NT2/D1 (cell line): ENCODE measurements around the gene ITPK1.
"Not testable (repeated sequence)": the region's sequence is repeated elsewhere in the genome, so short reads cannot be mapped to it uniquely, and the experiment has no call there.

Experiments used
- DNase-seq: peaks from one replicate; pipeline ENCODE4 v3.0.0-alpha.2; 2011; ENCODE audit warnings: low read depth, low spot score
- H3K27me3 ChIP-seq: 2 replicates; pipeline ENCODE4 v1.6.0; 2011; ENCODE audit warnings: mild to moderate bottlenecking; ENCODE audit not compliant: insufficient read length, insufficient read depth
- H3K36me3 ChIP-seq: 2 replicates; pipeline ENCODE4 v1.6.1; 2011; ENCODE audit warnings: mild to moderate bottlenecking, low read length, mixed read lengths; ENCODE audit not compliant: insufficient read depth, insufficient read length
- H3K4me1 ChIP-seq: 2 replicates; pipeline ENCODE4 v1.5.1; 2011; ENCODE audit not compliant: insufficient read depth, insufficient read length
- H3K4me3 ChIP-seq: 2 replicates; pipeline ENCODE4 v1.5.1; 2011; ENCODE audit warnings: low read depth; ENCODE audit not compliant: insufficient read length
- H3K9ac ChIP-seq: 2 replicates; pipeline ENCODE4 v1.6.0; 2011; ENCODE audit warnings: low read depth; ENCODE audit not compliant: insufficient read length
- H3K9me3 ChIP-seq: 2 replicates; pipeline ENCODE4 v1.5.1; 2011; ENCODE audit warnings: mild to moderate bottlenecking, low read length; ENCODE audit not compliant: insufficient read depth
- SUZ12 ChIP-seq: IDR thresholded peaks from 2 replicates; pipeline ENCODE4 v1.6.1; 2011; ENCODE audit not compliant: insufficient read length, insufficient read depth; ENCODE audit errors: extremely low read depth
- YY1 ChIP-seq: IDR thresholded peaks from 2 replicates; pipeline ENCODE4 v1.6.1; 2011; ENCODE audit not compliant: insufficient read length, insufficient read depth
- ZNF274 ChIP-seq: IDR thresholded peaks from 2 replicates; pipeline ENCODE4 v1.6.1; 2011; ENCODE audit warnings: mild to moderate bottlenecking, low read depth, low read length

The ITPK1 gene

DNA sequence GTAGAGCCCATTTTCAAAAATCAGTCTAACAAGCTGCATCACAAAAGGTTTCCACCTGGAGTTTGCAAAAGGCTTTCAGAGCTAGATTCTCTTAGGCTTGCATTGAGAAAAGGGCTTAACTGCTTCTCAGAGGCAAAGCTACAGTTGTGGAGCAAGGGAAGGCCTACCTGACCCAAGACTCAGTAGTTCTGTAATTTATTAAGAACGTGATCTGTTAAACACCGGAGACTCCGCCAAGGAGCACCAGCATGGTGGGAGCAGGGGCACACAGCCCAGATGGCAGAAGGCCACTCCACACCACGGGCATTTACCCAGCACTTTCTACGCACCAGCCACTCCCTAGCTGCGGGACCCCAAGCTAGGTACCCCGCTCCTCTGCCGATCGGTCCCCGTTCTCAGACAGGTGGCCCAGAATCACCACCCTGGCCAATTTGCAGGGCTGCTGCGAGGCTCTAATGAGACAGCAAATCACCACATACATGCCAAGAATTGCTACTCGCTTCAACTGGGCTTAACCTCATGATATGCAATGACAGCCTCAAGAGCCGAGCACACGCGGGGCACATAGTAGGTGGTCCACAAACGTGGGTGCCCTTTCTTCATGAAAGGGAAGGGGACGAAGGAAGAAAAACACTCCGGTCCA, 1.5 kb downstream of the ITPK1 start:
- peak overlapping the region; percentile 65 for H3K4me3 ChIP-seq
- H3K9ac ChIP-seq, result peak overlapping the region; percentile 81
- peaks cover 10% of the 10 kb centered on the region for H3K27me3 ChIP-seq
- peaks cover 11% of the 10 kb centered on the region for H3K4me1 ChIP-seq
- no peak for DNase-seq
- H3K36me3 ChIP-seq, result no peaks in the 10 kb centered on the region
- TF ChIP-seq YY1 (no peak), ZNF274 (no peak)
- H3K9me3 ChIP-seq, result no peaks in the 10 kb centered on the region

- H3K9ac ChIP-seq, result peak overlapping the region; percentile 81
- TF ChIP-seq YY1 (no peak), ZNF274 (no peak), SUZ12 (no peak)
- no peaks in the 10 kb centered on the region for H3K36me3 ChIP-seq
- H3K27me3 ChIP-seq, result peaks cover 10% of the 10 kb centered on the region
- H3K9me3 ChIP-seq, result no peaks in the 10 kb centered on the region
- DNase-seq, result no peak
- H3K4me3 ChIP-seq, result peak overlapping the region; percentile 65
- H3K4me1 ChIP-seq, result peaks cover 11% of the 10 kb centered on the region
These were observed 2.1 kb downstream of the ITPK1 start for GRCh38 chr14:93113678-93114067.

DNA sequence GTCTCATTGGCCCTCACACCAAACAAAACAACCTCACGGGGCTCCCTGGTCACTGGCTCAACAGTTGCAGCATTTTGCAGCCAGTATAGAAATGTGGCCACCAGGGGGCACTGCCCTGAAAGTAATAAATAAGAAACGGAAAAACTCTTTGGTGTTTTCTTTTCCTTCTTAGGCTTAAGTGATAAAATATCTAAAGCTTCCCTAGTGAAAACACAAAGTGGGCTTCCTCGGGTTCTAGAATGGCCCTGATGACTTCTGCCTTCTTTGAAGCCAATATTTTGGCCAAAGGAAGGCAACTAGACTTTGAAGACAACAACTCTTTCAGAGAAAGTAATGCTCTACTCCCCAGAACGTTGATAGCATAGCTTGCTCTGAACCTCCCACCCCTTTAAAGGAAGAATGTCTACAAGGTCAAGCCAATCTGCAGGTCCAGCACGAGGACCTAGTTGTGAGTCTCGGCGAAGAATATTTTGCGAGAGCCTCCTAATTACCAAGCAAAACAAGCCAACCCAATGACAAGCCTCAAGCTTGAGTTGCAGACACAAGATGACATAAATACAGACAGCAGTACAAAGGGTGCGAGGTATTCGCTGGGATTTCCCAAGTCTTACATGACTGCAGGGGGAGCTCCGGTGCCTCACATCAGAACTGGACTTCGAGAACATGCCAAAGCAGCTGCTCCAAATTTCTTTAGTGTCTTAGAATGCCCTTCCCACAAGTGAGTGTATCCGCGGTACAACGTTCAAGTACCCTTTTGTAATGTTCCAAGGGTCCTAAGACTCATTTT, 2.6 kb downstream of the ITPK1 start:
- Histone ChIP-seq H3K27me3 (peaks cover 10% of the 10 kb centered on the region), H3K9ac (no peak overlapping the region), H3K4me3 (peak overlapping the region; percentile 11), H3K4me1 (peaks cover 11% of the 10 kb centered on the region), H3K36me3 (no peaks in the 10 kb centered on the region), H3K9me3 (no peaks in the 10 kb centered on the region)
- no peak for TF ChIP-seq SUZ12
- DNase-seq, result peak; percentile 62

DNA sequence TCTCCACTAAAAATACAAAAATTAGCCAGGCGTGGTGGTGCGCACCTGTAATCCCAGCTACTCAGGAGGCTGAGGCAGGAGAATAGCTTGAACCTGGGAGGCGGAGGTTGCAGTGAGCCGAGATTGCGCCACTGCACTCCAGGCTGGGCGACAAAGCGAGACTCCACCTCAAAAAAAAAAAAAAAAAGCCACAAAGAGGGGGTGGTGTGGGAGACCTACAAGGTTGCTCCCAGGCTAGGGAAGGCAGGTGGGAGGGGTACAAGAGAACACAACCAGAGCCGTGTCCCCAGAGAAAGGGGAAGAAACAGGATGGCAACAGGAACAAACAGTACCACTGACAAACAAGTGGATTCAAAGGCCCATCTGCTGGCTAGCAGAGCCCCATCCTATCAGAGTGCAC, 4.2 kb downstream of the ITPK1 start:
- peaks cover 11% of the 10 kb centered on the region for H3K4me1 ChIP-seq
- not testable (repeated sequence) for H3K9ac ChIP-seq, H3K9me3 ChIP-seq, H3K27me3 ChIP-seq, DNase-seq, H3K4me3 ChIP-seq, H3K36me3 ChIP-seq

GRCh38 chr14:93110856-93111419, 4.8 kb downstream of the ITPK1 start:
- Histone ChIP-seq H3K36me3 (no peaks in the 10 kb centered on the region), H3K4me3 (no peak overlapping the region), H3K27me3 (peaks cover 10% of the 10 kb centered on the region), H3K9me3 (no peaks in the 10 kb centered on the region), H3K9ac (no peak overlapping the region), H3K4me1 (peaks cover 15% of the 10 kb centered on the region)
- TF ChIP-seq ZNF274 (no peak), SUZ12 (no peak), YY1 (no peak)
- DNase-seq, result no peak

GRCh38 chr14:93109572-93110481, 5.9 kb downstream of the ITPK1 start:
- no peak overlapping the region for H3K4me3 ChIP-seq
- no peaks in the 10 kb centered on the region for H3K36me3 ChIP-seq
- no peaks in the 10 kb centered on the region for H3K9me3 ChIP-seq
- H3K27me3 ChIP-seq, result peaks cover 7% of the 10 kb centered on the region
- H3K9ac ChIP-seq, result no peak overlapping the region
- TF ChIP-seq ZNF274 (no peak), YY1 (no peak), SUZ12 (no peak)
- H3K4me1 ChIP-seq, result peaks cover 15% of the 10 kb centered on the region
- no peak for DNase-seq

- Histone ChIP-seq H3K4me3 (no peak overlapping the region), H3K9me3 (no peaks in the 10 kb centered on the region), H3K4me1 (peaks cover 14% of the 10 kb centered on the region), H3K27me3 (no peaks in the 10 kb centered on the region), H3K36me3 (no peaks in the 10 kb centered on the region), H3K9ac (no peak overlapping the region)
- DNase-seq, result no peak
- no peak for TF ChIP-seq ZNF274
These were observed 7.6 kb downstream of the ITPK1 start for GRCh38 chr14:93108105-93108504.
